OCI-M1 (cell line): Measurements from ENCODE around the gene TP53.

Source experiments
- DNase-seq: peaks from one replicate; lab custom pipeline; 2025; lab: John Stamatoyannopoulos, UW

TP53 gene

DNA sequence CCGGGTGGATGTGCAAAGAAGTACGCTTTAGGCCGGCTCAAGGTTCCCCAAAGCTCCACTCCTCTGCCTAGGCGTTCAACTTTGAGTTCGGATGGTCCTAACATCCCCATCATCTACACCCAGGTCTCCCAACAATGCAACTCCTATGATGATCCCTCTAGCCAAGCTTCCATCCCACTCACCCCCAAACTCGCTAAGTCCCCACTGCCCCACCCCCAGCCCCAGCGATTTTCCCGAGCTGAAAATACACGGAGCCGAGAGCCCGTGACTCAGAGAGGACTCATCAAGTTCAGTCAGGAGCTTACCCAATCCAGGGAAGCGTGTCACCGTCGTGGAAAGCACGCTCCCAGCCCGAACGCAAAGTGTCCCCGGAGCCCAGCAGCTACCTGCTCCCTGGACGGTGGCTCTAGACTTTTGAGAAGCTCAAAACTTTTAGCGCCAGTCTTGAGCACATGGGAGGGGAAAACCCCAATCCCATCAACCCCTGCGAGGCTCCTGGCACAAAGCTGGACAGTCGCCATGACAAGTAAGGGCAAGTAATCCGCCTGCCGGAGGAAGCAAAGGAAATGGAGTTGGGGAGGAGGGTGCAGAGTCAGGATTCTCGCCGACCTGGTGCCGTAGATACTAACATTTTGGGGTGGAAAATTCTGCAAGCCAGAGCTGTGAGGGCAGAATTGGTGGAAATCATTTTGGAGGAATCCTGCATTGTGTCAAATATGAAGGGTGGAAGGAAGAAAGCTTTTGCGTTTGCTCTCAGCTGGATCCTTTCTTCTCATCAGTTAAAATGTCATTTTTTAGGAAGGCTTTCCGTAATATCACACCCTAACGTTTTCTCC is at the start of gene TP53:
TP53 (minus strand) TSS at position 419 of the 836 bp plus-strand sequence. CDS start 10,896 bp downstream, outside the sequence.
- peak; percentile 98 for DNase-seq

DNA sequence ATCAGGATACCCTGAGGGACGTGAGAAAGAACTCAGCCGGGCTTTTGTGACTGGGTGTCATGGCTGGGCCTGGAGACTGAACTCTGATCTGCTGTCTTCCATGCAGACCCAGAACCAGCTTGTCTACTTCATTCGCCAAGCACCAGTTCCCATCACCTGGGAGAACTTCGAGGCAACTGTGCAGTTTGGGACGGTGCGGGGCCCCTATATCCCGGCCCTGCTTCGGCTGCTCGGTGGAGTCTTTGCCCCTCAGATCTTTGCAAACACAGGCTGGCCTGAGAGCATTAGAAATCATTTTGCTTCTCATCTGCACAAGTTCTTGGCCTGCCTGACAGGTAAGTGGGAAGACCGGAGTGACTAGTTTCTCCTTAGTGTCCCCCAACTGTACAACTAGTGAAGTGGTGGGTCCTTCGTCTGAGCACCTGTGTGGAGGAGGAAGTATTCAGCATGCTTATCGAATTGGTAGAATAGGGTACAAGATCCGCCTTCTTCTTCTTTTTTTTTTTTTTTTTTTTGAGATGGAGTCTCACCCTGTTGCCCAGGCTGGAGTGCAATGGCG is 45.8 kb upstream of the TP53 start:
- no peak for DNase-seq

DNA sequence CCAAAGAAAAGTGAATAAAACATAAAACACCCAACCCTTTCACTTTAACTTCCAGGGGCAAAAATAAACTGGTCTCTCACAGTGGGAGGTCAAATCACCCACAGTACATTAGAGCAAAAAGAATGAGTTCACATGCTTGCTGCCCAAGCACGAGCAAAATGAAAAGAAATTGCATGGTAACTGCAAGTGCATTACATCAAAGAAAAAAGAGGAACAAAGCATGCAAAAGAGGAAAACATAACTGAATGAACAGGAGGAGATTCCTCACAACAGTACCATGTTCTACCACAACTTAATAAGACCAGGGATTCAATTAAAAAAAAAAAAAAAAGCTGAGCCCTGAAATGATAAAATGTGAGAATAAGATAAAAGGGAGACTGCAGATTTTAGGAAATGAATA is 42.5 kb upstream of the TP53 start:
- peak; percentile 62 for DNase-seq

GRCh38 chr17:7727886-7728285 is 40.6 kb upstream of the TP53 start:
- DNase-seq: no peak

- DNase-seq: no peak
Observed at GRCh38 chr17:7721612-7722011, 34.3 kb upstream of the TP53 start.

DNA sequence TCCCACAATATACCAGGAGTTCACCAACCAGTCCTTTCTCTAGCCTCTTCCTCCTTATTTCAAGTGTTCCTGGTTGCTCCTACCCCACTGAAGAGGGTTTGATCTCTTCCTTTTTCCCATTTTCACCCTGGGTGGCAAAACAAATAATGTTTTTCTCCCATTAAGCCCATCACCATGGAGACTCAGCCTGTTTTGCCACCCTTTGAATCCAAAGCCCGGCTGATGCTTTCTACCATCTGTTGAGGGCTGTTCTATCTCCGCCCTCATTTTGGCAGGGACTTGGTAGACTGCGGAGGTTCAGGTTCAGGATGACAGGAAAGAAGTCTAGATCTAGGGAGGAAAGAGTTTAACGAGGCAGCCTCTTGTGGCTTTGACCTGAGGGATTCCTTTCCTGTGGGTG is 32.8 kb upstream of the TP53 start:
- DNase-seq: no peak

GRCh38 chr17:7719661-7720060 is 32.4 kb upstream of the TP53 start:
- no peak for DNase-seq

DNA sequence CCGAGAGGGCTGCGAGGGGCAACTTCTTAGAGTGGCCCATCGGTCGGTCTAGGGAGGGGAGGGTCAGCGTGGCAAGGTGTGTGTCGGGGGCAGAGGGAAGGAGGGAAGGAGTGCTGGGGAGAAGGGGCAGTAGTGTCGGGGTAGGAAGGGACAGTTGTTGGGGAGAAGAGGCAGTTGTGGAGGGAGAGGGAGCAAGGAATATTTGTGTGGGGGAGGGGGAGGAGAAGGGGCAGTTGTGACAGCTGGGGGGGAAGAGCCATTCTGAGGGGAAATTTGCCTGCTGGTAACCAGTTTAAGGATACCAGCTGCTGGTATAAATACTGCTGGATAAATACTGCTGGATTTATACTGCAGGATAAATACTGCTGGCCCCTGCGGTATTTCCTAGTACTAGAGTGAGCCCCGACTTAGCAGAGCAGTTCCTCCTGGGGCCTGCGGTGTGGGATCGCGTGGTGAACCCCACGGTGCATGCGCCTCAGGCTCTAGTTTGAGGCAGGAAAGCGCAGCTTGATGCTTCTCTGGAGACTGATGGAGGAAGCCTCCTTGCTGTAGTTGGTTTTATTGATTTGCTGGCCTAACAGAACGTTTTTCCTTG is 30.6 kb upstream of the TP53 start:
- DNase-seq: peak; percentile 53

DNA sequence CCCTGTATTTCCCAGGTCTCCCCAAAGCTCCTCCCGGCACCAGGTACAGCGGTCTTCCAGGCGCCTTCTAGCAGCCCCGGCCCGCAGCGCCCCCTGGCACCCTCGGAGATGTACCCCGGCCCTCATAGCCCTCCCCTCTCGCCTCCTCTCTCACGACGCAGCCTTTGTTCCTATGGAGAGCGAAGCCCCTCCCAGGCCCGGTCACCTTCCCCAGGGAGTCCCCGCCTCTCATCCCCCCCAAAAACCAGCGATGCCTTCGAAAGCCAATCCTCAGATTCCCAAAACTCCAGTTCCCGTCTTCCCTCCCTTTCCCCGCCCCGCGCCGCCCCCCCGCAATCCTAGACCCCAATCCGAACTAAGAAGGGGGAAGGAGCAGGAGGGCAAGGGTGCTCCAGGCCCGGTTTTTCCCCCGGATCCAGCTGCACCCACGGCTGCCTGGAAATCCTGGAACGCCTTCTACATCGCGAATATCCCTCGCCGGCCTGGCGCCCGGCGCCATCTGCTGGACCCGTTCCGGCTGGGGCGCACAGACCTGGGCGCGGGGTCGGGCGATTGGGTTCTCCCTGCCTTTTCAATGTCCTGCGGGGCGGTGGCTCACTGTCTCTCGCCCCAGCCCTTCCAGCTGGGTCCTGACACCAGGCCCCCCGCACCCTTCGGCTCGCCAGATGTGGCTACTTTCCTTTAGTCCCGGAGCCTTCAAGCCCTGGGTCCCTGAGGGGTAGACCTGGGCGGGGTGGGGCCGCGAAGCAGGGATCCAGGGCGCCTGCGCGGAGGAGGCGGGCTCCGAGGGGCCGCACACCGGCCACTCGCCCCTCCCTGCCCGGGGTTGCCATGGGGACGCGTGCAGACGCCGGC is 29.8 kb upstream of the TP53 start, which contains the start of gene DNAH2:
DNAH2 (plus strand) TSS at position 844 of the 855 bp plus-strand sequence. CDS start 1,991 bp downstream, outside the sequence.
- peak; percentile 86 for DNase-seq

DNA sequence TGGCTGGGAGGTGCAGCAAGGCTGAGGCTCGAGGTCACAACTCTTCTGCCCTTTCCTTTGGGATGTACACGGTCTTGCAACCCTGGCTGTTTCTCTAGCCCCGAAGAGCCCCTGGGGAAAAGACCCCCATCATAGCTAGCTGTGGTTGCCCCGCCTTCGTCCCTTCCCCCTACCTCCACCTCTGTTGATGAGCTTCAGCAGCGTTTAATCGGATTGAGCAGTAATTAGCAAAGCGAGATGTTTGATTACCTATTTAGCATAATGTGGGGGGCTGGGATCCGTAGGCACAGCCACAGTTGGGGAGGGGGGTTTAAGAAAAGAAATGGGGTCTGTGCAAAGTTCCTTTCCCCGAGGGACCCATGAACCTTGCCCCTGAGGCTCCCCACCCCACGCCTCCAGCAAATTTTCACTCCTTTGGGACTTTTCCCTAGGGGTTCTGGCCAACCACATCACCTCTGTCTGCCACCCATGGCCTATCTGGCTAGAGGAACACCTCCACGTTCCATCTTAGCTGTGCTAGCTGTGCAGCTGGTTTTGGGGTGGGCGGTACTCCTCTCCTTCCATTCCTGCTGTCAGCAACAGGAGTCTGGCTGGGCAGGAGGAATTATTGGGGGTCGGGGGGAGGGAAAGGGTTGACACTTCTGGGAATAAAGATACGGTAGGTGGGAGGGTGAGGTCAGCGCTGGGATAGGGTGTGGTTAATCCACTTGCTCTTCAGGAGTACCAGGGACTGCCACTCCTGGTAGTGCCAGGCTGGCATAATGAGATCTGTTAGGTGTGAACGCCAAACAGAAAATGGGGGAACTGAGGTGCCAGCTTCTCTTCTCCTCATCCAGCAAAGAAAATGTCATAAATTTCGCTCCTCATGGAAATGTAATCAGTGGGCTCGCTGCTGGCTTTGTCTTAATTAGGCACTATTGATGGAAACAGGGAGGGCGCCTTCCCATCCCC is 28.9 kb upstream of the TP53 start:
- no peak for DNase-seq

DNA sequence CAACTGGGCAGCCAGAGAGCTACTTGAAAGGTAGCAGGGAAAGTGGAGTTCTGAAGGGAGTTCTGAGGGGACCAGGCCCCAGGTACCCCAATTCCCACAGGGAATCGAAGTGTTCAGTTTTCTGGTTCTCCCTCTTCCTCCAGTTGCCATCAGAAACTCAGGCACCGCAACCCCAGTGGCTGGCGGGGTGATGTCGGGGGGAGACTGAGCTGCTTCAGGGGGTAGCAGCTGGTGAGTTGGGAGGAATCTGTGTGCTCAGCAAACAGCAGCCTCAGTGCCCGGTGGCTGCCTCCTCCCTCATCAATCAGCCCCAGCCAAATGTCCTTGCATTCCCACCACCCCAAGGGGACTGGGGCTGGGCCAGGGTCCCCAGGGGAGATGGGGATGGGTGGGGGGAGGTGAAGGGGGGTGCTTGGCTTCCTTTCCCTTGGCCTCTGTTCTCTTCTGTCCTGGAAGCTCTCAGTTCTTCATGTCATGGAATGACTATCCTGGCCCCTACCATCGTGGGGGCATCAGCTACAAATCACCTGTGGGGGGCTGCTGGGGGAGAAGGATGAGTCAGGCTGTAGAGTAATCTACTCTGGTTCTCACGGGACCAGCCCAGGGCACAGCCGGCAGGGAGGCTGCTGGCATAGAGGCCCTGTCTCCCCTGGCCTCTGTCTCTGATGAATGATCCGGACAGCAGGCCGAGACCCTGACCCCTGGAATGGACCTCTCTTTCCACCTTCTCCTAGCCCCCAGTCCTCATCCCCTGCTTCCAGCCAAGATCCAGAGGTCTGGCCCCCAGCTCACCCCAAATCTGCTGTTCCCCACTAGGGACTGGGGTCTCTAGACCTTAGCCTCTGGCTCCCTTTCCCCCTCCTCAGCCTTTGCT is 27.7 kb upstream of the TP53 start:
- DNase-seq: no peak

DNA sequence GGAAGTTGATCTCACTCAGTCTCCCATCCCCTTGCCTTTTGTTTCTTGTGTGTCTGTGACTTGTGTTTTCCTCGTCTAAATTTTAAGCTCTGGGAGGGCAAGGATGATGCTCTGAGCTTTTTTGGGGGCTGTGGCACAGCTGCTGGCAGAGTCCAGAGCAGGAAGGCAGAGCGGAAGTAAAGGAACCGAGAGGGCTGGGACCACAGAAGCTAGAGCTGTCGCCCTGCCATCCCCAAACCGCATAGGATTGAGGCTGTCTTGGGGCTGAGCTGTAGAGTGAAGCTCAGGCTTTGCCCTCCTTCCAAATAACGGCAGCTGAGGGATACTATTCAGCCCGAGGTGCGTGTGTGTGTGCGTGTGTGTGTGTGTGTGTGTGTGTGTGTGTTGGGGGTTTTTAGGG is 26.5 kb upstream of the TP53 start:
- DNase-seq: no peak

DNA sequence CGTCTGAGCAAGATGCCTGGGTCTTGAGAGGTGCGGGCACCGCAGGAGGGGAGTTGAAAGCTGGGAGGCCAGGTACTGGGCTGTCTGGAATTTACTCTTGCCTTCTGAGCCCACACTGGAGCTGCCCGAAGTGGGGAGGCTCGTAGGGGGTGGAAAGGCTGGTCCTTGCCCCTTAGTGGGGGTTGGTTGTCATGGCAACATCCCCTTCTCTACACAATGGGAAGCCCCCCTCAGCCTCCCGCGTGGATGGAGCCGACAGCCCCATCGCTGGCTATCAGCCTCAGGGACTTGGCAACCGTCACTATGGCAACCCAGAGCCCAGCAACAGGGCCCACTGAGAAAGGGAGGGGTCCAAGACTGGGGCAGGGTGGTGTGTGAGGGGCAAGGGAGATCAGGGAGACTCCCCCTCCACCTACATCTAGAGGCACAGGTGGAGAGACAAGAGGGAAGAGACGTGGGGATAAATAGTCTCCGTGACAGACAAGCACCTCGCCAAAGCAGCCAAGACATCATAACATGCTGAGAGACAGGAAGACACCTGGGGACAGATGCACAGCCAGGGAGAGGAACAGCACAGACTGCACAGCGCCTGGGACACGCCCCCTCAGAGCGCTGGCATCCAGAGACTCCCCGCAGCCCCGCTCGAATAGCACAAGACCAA is 25.0 kb upstream of the TP53 start:
- DNase-seq: no peak

GRCh38 chr17:7711051-7711755 is 23.9 kb upstream of the TP53 start:
- peak; percentile 21 for DNase-seq

DNA sequence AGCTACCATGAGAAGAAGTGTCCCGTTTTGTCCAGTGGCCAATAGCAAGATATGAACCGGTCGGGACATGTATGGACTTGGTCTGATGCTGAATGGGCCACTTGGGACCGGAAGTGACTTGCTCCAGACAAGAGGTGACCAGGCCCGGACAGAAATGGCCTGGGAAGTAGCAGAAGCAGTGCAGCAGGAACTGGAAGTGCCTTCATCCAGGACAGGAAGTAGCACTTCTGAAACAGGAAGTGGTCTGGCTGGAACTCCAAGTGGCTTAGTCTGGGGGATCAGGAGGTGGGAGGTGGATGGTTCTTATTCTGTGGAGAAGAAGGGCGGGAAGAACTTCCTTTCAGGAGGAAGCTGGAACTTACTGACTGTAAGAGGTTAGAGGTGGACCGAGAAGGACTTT is 23.0 kb upstream of the TP53 start:
- peak; percentile 50 for DNase-seq

DNA sequence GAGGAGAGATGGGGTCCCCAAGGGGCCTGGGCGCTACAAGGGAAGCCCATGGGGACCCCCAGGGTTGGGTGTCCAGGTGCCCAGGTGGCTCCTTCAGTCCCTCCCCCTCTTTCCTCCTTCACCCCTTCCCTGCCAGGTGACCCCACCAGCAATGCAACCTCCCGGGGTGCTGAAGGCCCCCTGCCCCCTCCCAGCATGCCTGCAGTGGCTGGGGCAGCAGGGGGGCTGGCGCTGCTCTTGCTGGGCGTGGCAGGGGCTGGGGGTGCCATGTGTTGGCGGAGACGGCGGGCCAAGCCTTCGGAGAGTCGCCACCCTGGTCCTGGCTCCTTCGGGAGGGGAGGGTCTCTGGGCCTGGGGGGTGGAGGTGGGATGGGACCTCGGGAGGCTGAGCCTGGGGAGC is 21.7 kb upstream of the TP53 start:
- DNase-seq: no peak

DNA sequence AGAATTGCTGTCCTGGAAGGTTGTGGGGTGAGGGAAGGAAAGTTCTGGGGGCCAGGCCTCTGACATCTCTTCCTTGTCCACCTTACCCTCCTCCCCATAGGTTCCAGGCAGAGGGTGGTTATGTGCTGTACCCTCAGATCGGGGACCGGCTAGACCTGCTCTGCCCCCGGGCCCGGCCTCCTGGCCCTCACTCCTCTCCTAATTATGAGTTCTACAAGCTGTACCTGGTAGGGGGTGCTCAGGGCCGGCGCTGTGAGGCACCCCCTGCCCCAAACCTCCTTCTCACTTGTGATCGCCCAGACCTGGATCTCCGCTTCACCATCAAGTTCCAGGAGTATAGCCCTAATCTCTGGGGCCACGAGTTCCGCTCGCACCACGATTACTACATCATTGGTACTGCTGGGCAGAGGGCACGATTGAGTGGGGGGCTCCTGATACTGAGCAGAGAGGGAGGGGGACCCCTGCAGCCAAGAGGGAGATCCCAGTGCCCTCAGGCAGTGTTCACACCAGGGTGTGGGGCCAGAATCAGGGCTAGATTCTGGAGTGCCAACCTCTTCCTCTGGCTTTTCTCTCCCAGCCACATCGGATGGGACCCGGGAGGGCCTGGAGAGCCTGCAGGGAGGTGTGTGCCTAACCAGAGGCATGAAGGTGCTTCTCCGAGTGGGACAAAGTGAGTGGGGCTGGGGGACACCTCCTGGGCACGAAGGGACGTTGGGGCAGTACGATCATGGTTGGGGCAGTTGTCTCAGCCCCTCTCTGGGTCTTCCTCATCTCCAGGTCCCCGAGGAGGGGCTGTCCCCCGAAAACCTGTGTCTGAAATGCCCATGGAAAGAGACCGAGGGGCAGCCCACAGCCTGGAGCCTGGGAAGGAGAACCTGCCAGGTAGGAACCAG is 20.8 kb upstream of the TP53 start:
- no peak for DNase-seq

- no peak for DNase-seq
Observed at GRCh38 chr17:7707446-7707845, 20.2 kb upstream of the TP53 start.
